ENCODE results near the gene TMEM247. TPM values are rescaled to one million over a fixed set of nuclear protein-coding genes. Genes with fewer than 3 reads are reported as not detected.
"Not testable (repeated sequence)": the region's sequence is repeated elsewhere in the genome, so short reads cannot be mapped to it uniquely, and the experiment has no call there.

TMEM247 gene
- total RNA-seq, 1 experiment from 2014 or later = not detected

- not testable (repeated sequence) for H2BK5ac ChIP-seq (ENCODE audit: insufficient read length, low read length); H4K20me1 ChIP-seq (ENCODE audit: control insufficient read depth, insufficient read depth, insufficient read length); H3K18ac ChIP-seq (ENCODE audit: insufficient read length, low read depth, low read length); H3K79me2 ChIP-seq (ENCODE audit: insufficient read depth, low read length); H3T11ph ChIP-seq (ENCODE audit: low read length); H3K27ac Mint-ChIP-seq; H2AFZ ChIP-seq (ENCODE audit: low read length); H3K4me2 ChIP-seq (ENCODE audit: insufficient read depth, insufficient read length, low read length); H3K9ac ChIP-seq (ENCODE audit: extremely low read depth, insufficient read length, low read length); H2BK15ac ChIP-seq (ENCODE audit: low read depth, low read length); H3K27me3 ChIP-seq (ENCODE audit: insufficient read depth, low read length); H3K23me2 ChIP-seq (ENCODE audit: insufficient read length, low read depth, low read length, poor library complexity, severe bottlenecking); H2BK20ac ChIP-seq (ENCODE audit: low read depth, low read length, poor library complexity, severe bottlenecking); H4K8ac ChIP-seq (replicated peaks; ENCODE audit: insufficient read length, low read depth, low read length); H4K91ac ChIP-seq (ENCODE audit: insufficient read length, low read depth, low read length); H3K56ac ChIP-seq (ENCODE audit: insufficient read length, low read depth, low read length); H3K9me3 ChIP-seq (ENCODE audit: control insufficient read depth, low read depth, low read length); H3K27ac ChIP-seq (ENCODE audit: insufficient read length, low read depth, low read length); H2BK12ac ChIP-seq (ENCODE audit: insufficient read length, low read depth, low read length); H4K5ac ChIP-seq (ENCODE audit: insufficient read length, low read depth, low read length); H3K4ac ChIP-seq (ENCODE audit: low read depth, low read length); H3K23ac ChIP-seq (ENCODE audit: insufficient read length, low read depth, low read length); H3K14ac ChIP-seq (ENCODE audit: insufficient read depth, low read length); H2BK120ac ChIP-seq (ENCODE audit: low read depth, low read length, poor library complexity, severe bottlenecking); H3K4me1 ChIP-seq (ENCODE audit: insufficient read depth, low read length); H3K79me1 ChIP-seq (ENCODE audit: insufficient read depth, low read depth, low read length, poor library complexity, severe bottlenecking); H2AK5ac ChIP-seq (ENCODE audit: insufficient read length, low read length)
- H3K4me1 Mint-ChIP-seq = peaks cover 11 to 16% of the 10 kb centered on the region in 2 experiments; a peak in 3 of 4 replicates
- peak overlapping the region in 1 of 2 experiments; percentile 46; a peak in 2 of 5 replicates for H3K4me3 Mint-ChIP-seq
- WGBS (ENCODE audit: extremely low coverage, insufficient read length, low lambda C conversion rate) = no CpG with 5 or more reads among the region's 8 CpGs
- peaks cover 12 to 17% (median 13%) of the 10 kb centered on the region in 3 experiments for H3K36me3 Mint-ChIP-seq (ENCODE audit: insufficient read depth in 1 of 3, low read depth in 3 of 3)
- DNase-seq = peak; percentile 65
- H3K9me3 Mint-ChIP-seq = peaks cover 17 to 28% of the 10 kb centered on the region in 2 experiments; a peak in 4 of 5 replicates
- H3K27me3 Mint-ChIP-seq (ENCODE audit: low read depth) = peaks cover 36% of the 10 kb centered on the region
These were observed 1.9 kb upstream of the TMEM247 start for GRCh38 chr2:46477462-46477861.

Data from H9 (cell line).